ENCODE data around the gene ELMO1.

GRCh38 chr7:36966636-36967035 is 482.0 kb downstream of the ELMO1 start:
- no peak for TF ChIP-seq POLR2A (IDR thresholded peaks at IDR 0.05)
- no peak for TF ChIP-seq CTCF (IDR thresholded peaks at IDR 0.05)

All from ovary (tissue), 3 donors.